Stimulated activated CD8-positive, alpha-beta memory T cell treated with anti-CD3 and anti-CD28 coated beads, Interleukin-12 subunit alpha, Interleukin-12 subunit beta, amount 100 ng/mL, for 1 hour (primary cell): ENCODE results near the gene UPF1.
"Not testable (repeated sequence)": the region's sequence is repeated elsewhere in the genome, so short reads cannot be mapped to it uniquely, and the experiment has no call there.

Experiments used
- DNase-seq: peaks from one replicate; pipeline ENCODE4 v3.0.0-alpha.2; 2020; ENCODE audit warnings: low read depth

UPF1 gene

GRCh38 chr19:18898607-18899408, 67.0 kb downstream of the UPF1 start:
- no peak for DNase-seq

- DNase-seq: no peak
Measured at GRCh38 chr19:18899624-18900560, 68.1 kb downstream of the UPF1 start.

- no peak for DNase-seq
Measured at GRCh38 chr19:18900700-18901481, 69.1 kb downstream of the UPF1 start.

- no peak for DNase-seq
Measured at GRCh38 chr19:18901491-18901890, 69.7 kb downstream of the UPF1 start.

- not testable (repeated sequence) for DNase-seq
Measured at GRCh38 chr19:18902519-18902918, 70.8 kb downstream of the UPF1 start.

GRCh38 chr19:18903156-18904037, 71.6 kb downstream of the UPF1 start:
- no peak for DNase-seq

- no peak for DNase-seq
Measured at GRCh38 chr19:18904334-18905057, 72.7 kb downstream of the UPF1 start.

GRCh38 chr19:18905058-18905456, 73.3 kb downstream of the UPF1 start:
- no peak for DNase-seq

GRCh38 chr19:18905513-18906236, 73.9 kb downstream of the UPF1 start:
- no peak for DNase-seq

GRCh38 chr19:18906605-18907519, 75.1 kb downstream of the UPF1 start:
- DNase-seq: no peak

GRCh38 chr19:18908917-18909619, 77.3 kb downstream of the UPF1 start:
- DNase-seq: no peak

GRCh38 chr19:18910010-18910409, 78.3 kb downstream of the UPF1 start:
- DNase-seq: no peak

- no peak for DNase-seq
Measured at GRCh38 chr19:18910801-18911436, 79.2 kb downstream of the UPF1 start.

GRCh38 chr19:18912933-18913332, 81.2 kb downstream of the UPF1 start:
- no peak for DNase-seq

GRCh38 chr19:18913466-18913865, 81.7 kb downstream of the UPF1 start:
- DNase-seq: no peak

GRCh38 chr19:18915639-18916038, 83.9 kb downstream of the UPF1 start:
- DNase-seq: no peak

- DNase-seq: not testable (repeated sequence)
Measured at GRCh38 chr19:18917593-18917992, 85.8 kb downstream of the UPF1 start.
